HG02678 (cell line): ENCODE results near the gene PRRC2B.
"Not testable (repeated sequence)": the region's sequence is repeated elsewhere in the genome, so short reads cannot be mapped to it uniquely, and the experiment has no call there.

Experiments used
- ATAC-seq: cut with Tn5 transposase; IDR thresholded peaks from one replicate; pipeline ENCODE4 v1.9.1; 2021; ENCODE audit warnings: mild to moderate bottlenecking, moderate library complexity; ENCODE audit not compliant: unreplicated experiment

PRRC2B gene

DNA sequence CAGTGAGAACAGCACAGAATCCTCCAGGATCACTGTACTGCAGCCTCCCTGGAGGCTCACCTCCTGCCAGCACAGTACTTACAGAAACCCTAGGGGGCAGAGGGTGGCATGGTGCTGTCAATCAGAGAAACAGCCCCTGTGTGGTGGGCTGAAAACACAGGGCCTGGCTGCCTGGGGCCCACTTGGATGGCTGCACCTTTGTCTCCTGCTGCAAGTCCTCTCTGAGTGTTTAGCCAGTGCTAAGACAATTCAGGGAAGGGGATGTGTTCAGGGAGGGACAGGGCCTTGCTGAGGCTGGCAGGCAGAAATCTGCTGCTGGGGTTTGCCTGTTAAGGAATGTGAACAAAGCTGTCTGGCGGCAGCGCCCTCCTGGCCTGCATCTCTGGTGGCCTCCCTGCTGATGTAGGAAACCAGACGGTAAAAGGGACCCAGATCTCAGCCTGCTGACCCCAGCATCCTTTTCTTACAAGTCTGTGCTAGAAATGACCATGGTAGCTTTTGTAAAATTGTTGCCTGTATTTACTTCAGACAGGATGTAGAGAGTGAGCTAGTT lies 39.5 kb downstream of the PRRC2B start:
- ATAC-seq: no peak

GRCh38 chr9:131434673-131435072 lies 40.8 kb downstream of the PRRC2B start:
- no peak for ATAC-seq

- no peak for ATAC-seq
Measured at GRCh38 chr9:131436376-131436775, 42.5 kb downstream of the PRRC2B start.

- no peak for ATAC-seq
Measured at GRCh38 chr9:131436865-131437271, 43.0 kb downstream of the PRRC2B start.

- ATAC-seq: no peak
Measured at GRCh38 chr9:131438190-131438589, 44.3 kb downstream of the PRRC2B start.

DNA sequence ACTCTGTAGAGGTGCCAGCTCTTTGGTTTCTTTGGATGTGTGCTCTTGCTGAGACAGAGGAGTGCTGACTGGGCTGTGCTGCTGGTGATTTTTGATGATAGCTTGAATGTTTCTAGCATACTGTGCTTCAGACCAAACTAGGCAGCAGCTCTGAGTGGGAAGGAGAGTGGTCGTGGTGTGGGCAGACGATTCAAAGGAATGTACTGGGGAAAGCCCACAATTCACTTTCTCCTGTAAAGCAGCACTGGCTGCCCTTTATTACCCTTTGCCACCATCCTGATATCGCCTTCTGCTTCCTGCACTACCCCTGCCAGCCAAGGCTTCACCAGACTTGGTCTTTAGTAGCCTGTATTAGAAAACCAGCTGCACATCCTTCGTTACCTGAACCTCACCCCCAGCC lies 45.3 kb downstream of the PRRC2B start:
- no peak for ATAC-seq

- ATAC-seq: no peak
Measured at GRCh38 chr9:131441441-131441840, 47.6 kb downstream of the PRRC2B start.

DNA sequence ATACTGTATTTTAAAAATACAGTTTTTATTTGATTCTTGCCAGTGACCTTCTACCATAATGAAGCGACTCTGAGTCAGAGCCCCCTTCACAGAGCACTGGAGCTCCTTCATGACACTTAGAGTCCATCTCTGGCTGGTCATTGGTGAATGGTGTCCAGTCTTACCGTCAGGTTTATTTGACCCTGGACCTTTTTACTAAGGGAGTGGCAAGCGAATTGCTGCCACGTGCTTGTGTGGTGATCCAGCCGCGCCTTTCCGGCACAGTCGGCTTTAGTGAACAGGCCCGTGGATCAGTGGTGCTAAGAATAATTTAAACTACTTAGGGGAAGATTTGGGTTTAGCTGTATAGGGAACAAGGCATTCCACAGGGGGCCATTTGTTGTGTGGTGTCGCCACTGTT lies 48.5 kb downstream of the PRRC2B start:
- no peak for ATAC-seq

DNA sequence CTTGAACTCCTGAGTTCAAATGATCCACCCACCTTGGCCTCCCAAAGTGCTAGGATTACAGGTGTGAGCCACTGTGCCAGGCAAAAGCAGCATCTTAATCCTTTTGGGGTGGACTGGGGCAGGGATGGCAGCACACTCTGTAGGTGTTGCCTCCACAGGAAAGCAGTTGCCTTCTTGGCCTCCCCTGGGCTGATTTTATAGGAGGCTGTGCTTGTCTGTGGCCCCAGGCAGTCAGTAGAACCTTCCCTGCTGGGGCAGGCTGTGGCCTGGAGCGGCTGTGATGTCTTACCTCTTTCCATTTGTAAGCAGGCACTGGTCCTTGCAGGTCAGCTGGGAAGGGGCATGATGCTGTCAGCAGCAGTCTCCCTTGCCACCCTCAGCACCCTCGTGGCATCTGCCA lies 49.8 kb downstream of the PRRC2B start:
- ATAC-seq: no peak

GRCh38 chr9:131446276-131446675 lies 52.4 kb downstream of the PRRC2B start:
- ATAC-seq: no peak

DNA sequence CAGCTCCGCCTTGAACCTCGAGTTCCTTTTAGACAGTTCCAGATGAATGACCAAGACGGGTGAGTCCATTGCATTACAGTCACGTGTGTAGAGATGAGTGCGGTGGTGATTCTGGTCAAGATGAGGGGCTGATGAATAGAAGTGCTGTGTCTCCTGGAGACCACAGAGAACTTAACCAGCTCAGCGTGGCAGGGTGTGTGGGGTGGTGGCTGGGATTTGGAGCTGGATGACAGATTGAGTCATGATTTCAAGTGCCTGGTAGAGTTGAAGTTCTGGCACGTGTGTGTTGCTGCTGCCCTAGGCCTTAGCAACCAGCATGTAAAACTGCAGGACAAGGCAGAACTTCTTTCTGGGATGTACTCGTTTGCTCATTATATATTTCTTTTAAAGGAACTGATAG lies 53.3 kb downstream of the PRRC2B start:
- ATAC-seq: no peak

GRCh38 chr9:131447600-131447999 lies 53.7 kb downstream of the PRRC2B start:
- no peak for ATAC-seq

DNA sequence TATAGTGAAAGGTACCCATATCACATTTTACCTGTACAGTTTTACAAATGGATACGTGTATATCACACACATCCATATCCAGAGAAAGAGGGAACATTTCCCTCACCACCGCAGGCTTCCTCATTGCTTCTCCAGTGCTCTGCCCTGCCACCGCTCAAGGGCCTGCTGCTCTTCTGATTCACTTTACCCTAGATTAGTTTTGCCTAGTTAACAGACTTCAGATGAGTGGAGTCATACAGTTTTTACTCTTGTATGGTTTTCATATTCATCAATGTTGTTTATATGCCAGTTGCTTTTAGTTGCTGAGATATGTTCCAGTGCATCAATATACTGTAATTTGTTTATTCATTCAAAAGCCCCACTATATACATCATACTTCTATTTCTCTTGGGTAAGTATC lies 54.9 kb downstream of the PRRC2B start:
- no peak for ATAC-seq

- ATAC-seq: no peak
Measured at GRCh38 chr9:131449276-131449675, 55.4 kb downstream of the PRRC2B start.

- no peak for ATAC-seq
Measured at GRCh38 chr9:131454028-131454427, 60.1 kb downstream of the PRRC2B start.

DNA sequence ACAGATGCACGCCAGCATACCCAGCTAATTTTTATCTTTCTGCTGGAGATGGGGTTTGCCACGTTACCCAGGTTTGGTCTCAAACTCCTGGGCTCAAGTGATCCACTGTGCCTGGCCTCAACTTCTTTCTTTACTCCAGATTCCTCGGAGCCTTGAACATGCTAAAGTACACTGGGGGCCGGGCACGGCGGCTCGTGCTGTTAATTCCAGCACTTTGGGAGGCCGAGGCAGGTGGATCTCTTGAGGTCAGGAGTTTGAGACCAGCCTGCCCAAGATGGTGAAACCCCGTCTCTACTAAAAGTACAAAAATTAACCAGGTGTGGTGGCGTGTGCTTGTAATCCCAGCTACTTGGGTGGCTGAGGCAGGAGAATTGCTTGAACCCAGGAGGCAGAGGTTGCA lies 61.8 kb downstream of the PRRC2B start:
- not testable (repeated sequence) for ATAC-seq

DNA sequence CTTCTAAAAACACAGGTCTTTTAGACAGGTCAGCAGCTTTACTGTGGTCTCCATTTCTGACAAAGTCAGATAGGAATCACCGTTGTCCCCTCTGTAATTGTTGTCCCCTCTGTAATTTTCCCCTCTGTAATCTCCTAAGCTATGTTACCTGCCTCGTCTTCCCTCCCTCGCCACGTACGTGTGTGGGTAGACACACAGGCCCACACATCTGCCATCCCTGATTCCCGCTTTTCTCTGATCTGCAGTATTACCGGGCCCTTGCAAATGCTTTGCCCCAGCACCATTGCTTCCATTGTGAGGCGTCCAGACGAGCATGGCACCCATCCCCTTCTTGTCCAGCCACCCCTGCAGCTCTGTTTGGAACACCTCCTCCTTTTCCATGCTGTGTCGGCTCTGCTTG lies 63.9 kb downstream of the PRRC2B start:
- ATAC-seq: no peak

DNA sequence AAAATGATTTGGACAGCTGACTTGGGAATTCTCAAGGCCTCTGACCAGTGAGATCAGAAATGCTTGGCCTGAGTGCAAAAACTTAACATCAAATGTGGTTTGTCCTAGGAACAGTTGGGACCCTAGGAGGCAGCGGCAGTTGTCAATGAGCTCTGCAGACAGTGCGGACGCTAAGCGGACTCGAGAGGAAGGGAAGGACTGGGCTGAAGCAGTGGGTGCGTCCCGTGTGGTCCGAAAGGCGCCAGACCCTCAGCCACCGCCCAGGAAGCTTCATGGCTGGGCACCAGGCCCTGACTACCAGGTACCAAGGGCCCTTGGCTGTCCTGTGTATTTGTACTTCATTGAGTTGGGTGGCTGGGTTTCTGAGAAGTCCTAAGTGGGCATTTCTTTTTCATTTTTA lies 65.2 kb downstream of the PRRC2B start:
- ATAC-seq: no peak

GRCh38 chr9:131461166-131461565 lies 67.3 kb downstream of the PRRC2B start:
- no peak for ATAC-seq

DNA sequence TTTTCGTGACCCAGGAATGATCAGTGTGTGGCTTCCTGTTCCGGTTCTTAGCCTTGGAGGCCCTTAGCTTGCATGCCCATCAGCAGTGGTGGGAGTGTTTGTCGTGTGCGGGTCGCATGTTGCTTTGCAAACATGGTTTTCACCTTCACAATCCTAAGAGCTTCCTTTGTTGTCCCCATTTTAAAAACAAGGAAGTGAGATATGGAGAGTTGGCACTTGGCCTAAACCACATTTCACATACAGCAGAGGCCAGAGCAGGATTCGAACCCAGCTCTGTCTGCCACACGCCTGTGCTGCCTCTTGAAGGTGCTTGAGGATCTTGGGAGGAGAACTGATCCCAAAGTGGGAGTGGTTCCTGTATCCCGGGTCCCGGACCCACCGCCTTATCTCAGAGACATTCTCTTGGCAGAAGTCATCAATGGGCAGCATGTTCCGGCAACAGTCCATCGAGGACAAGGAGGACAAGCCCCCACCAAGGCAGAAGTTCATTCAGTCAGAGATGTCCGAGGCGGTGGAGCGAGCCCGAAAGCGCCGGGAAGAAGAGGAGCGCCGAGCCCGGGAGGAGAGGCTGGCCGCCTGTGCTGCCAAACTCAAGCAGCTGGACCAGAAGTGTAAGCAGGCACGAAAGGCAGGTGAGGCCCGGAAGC lies 70.6 kb downstream of the PRRC2B start:
- ATAC-seq: no peak

DNA sequence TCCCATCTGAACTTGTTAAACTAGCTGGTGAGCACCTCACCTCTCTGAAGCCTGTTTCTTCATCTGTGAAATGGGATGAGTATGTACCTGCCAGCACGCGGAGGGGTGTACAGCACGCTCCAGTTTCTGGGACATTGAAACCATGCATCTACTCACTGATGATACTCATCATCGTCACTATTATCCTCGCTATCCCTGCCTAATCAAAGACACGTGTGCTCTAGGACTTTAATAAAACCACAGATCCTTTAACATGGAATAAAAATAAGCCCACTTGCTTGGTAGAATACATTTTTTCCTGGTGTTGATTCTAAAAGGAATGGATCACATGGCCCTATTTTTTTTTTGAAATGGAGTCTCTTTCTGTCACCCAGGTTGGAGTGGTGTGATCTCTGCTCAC lies 71.5 kb downstream of the PRRC2B start:
- no peak for ATAC-seq

DNA sequence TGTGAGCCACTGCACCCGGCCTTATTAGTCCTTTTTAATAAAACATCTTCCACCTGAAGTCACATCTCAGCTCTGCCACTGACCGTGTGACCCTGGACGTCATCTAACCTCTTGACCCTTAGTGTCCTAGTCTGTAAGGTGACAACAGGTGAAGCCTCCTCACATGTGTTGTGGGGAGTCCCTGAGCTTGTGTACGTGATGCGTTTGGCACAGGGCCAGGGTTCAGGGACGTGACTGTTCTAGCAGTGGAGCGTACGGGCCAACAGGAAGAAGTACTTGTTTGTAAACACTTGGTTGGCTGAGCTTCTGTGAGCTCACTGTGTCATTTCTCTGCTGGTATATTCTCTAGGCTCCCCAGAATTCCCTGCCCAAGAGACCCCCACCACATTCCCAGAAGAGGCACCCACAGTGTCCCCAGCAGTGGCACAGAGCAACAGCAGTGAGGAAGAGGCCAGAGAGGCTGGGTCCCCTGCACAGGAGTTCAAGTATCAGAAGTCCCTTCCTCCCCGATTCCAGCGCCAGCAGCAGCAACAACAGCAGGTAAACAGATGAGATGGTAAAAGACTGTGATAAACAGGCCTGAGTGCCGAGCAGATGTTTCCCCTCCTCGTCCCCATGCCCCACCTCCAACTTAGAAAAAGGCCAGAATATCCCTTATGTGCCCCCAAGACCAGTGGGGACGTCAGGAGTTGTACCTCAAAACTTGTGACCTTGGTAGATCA lies 73.5 kb downstream of the PRRC2B start:
- ATAC-seq: no peak
